GM21423 (cell line): ENCODE results near the gene EFR3B.
"Not testable (repeated sequence)": the region's sequence is repeated elsewhere in the genome, so short reads cannot be mapped to it uniquely, and the experiment has no call there.

Experiments
- ATAC-seq: cut with Tn5 transposase; IDR thresholded peaks from one replicate; pipeline ENCODE4 v1.9.1; 2021; ENCODE audit warnings: mild to moderate bottlenecking, moderate library complexity; ENCODE audit not compliant: unreplicated experiment

Gene EFR3B

GRCh38 chr2:25140535-25140934 lies 98.7 kb downstream of the EFR3B start:
- not testable (repeated sequence) for ATAC-seq

DNA sequence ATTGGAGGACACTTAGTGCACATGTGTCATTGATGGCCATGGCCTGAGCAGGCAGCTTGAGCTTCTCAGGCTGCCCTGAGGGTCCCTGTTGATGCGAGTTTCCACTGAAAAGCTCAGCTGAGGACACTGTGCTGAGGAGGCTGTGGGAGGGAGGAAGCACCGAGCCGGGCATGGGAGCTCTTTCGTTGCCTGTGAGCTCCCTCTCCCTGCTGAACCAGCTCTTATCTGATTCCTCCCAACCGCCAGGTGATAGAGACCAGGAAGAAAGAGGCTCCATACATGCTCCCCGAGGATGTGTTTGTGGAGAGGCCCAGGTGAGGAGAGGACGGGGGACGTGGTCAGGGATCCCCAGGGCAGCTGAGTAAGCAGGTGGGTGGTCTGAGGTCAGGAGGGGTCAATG lies 99.2 kb downstream of the EFR3B start:
- no peak for ATAC-seq

DNA sequence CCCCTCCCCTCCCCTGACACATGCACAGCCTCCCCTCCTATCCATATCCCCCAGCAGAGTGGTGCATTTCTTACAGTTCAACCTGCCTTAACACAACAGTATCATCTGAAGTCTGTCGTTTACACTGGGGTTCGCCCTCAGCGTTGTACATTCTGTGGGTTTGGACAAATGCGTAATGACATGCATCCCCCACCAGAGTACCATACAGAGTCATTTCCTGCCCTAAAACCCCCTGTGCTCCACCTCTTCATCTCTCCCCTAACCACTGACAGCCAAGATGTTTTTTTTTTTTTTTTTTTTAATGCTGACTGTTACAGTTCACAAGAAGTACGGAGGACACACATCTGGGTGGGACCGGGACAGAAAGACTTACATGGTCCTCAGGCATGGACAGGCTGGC lies 103.9 kb downstream of the EFR3B start:
- no peak for ATAC-seq

- ATAC-seq = no peak
These were observed 105.0 kb downstream of the EFR3B start for GRCh38 chr2:25146896-25147295.

- ATAC-seq = no peak
These were observed 107.8 kb downstream of the EFR3B start for GRCh38 chr2:25149646-25150045.

GRCh38 chr2:25150993-25151392 lies 109.1 kb downstream of the EFR3B start:
- not testable (repeated sequence) for ATAC-seq

GRCh38 chr2:25151718-25152117 lies 109.8 kb downstream of the EFR3B start:
- ATAC-seq = no peak

- ATAC-seq = no peak
These were observed 113.5 kb downstream of the EFR3B start for GRCh38 chr2:25155401-25155800.

GRCh38 chr2:25158096-25158852 lies 116.4 kb downstream of the EFR3B start:
- no peak for ATAC-seq

DNA sequence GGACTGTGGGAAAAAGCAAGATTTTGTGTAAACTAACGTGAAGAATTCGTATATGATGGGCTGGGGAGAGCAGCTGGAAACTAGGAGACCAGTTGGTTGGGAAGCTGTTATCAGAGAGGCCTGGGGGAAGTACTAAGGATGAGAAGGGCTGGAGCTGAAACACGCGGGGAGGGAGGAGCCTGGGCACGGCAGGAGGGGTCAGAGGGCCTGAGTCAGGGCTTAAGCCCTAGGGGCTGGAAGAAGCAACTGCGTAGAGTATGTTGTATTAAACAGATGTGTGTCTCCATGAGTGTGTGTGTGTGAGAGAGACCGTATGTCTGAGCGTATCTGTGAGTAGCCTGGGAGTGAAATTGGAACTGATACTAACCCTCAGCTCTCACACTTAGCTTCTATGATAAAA lies 118.1 kb downstream of the EFR3B start:
- ATAC-seq = no peak

- ATAC-seq = no peak
These were observed 118.5 kb downstream of the EFR3B start for GRCh38 chr2:25160376-25160775.

- ATAC-seq = no peak
These were observed 119.3 kb downstream of the EFR3B start for GRCh38 chr2:25161055-25161781.

DNA sequence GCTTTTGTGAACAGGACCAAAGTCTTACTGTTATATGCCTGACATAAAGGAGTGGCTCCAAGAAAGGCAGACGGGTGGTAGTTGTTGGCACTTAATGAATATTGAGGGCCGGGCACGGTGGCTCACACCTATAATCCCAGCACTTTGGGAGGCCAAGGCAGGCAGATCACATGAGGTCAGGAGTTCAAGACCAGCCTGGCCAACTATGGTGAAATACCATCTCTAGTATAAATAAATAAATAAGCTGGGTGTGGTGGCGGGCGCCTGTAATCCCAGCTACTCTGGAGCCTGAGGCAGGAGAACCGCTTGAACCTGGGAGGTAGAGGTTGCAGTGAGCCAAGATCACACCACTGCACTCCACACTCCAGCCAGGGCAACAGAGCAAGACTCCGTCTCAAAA lies 120.2 kb downstream of the EFR3B start:
- not testable (repeated sequence) for ATAC-seq

DNA sequence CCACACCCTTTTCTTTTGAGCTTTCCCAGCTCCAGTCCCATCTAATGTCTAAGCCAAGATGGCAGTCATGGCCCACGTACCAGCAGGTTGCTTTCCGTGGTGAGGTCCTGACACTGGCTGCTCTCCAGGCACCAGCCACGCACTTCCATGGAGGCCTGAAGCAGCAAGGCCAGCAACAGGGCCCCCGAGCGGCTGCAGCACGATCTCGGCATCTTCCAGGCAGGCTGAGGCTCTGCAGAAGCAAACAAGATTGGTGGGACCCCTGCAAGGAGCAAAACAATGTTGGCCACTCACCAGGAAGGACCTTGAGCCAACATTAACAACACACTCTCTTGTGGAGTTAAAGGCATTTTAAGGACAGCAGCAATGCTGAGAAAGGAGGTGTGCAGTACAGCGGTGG lies 122.7 kb downstream of the EFR3B start:
- no peak for ATAC-seq

- peak; percentile 83 for ATAC-seq
These were observed 124.4 kb downstream of the EFR3B start for GRCh38 chr2:25165992-25166875.

DNA sequence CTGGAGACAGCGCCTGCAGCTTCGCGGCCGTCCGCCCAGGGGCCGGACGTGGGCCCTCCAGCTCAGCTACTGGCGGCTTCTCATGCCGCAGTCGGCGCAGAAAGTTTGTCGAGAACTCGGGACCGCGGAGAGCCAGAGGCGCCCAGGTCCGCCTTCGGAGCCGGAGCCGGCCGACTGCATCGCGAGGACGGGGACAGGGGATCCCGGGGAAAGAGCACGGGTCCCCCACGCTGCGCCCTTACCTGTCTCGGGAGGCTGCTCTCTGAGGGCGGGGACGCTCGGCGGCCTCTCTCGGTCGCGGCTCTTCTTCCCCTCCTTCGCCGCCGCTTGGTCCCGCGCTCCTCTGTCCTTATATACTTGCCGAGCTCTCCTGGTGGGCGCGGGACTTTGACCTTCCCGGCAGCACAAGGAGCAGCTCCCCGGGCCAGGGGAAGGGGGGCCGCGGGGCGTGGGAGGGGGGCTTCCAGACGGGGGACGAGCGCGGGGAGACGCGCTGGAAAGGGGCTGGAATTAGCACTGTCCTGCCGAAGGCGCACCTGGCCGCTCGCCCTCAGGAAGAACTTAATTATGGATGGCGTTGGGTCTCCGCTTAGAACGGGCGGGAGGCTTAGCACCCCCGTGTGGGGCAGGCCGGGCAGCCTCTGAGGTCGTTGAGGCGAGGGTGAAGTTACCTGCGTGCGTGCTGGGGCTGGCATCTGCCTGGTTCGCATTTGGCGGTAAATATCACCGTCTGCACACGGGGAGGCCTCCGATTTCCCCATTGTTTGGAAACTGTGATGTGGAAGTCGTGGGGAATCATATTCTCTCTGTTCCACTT lies 126.6 kb downstream of the EFR3B start, which contains the start of gene POMC:
Gene POMC, minus strand, starts transcription at position 325 of the 817 bp plus-strand sequence. CDS start 3,808 bp downstream, outside the sequence.
- no peak for ATAC-seq

DNA sequence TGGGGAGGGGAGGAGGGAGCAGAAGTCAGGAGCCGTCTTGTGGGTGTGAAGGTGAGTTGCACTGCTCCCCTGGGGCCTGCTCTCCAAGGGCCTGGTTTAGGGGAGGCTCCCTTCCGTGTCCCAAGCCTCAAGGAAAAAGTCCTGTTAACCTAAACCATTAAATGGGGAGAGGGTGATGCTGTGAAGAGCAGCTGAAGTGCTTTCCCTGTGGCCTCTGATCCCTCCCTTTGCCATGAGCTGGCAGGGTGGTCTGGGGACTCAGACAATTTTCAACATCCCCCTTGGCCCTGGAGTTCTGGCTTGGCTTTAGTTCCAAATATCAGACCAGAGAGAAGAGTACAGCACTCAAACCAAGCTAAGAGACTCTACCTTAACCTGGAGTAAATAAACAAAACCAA lies 127.2 kb downstream of the EFR3B start:
- no peak for ATAC-seq

DNA sequence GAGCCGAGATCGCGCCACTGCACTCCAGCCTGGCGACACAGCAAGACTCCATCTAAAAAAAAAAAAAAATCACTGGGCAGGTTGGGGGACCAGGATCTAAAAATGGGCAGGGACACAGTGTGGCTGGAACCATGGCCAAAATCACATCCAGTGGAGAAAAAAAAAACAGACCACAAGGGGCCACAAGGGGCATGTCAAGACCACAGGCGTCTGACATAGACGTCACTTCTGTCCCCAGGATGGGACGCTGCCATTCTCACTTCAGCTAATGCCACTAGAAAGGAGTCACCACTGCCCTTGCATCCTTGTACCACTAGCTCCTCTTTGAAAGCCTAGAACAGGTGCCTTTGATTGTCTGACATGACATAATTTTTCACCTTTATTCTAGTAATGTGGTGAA lies 129.0 kb downstream of the EFR3B start:
- ATAC-seq = no peak

DNA sequence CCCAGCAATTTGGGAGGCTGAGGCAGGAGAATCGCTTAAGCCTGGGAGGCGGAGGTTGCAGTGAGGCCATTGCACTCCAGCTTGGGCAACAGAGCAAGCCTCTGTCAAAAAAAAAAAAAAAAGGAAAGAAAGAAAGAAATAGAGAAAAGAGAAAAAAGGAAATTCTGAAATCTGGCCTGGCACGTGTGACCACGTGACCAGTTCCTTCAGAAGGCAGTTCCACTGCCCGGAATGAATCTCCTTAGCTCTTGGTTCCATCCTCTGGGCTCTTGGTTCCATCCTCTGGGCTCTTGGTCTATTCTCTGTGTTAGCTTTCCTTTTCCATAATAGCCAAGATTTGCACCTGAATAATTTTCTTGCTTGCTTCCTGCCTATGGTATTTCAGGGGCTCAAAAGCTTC lies 131.8 kb downstream of the EFR3B start:
- ATAC-seq = no peak

- no peak for ATAC-seq
These were observed 132.5 kb downstream of the EFR3B start for GRCh38 chr2:25174192-25174861.
